K562 (cell line): ENCODE measurements around the gene ZFYVE27. TPM values are rescaled to one million over a fixed set of nuclear protein-coding genes. Genes with fewer than 3 reads are reported as not detected.

Experiments
- ADNP ChIP-seq: fragments of 200-800 bp; sonication (Bioruptor generic); IDR thresholded peaks from 2 replicates; pipeline ENCODE4 v1.6.1; 2016; ENCODE audit warnings: missing genetic modification characterization, missing compliant biosample characterization
- BCLAF1 ChIP-seq, 2 experiments: fragments of 450-650 bp in 1 of 2; IDR thresholded peaks; 2 replicates each; pipeline ENCODE4 v1.6.1; 2011 to 2017; ENCODE audit warnings: low read depth in 2 of 2, antibody characterized with exemption in 1 of 2, borderline replicate concordance in 1 of 2, low read length in 1 of 2, mild to moderate bottlenecking in 1 of 2, mixed read lengths in 1 of 2; ENCODE audit not compliant: control insufficient read depth in 1 of 2
- CHD2 ChIP-seq: IDR thresholded peaks from 2 replicates; pipeline ENCODE4 v1.6.1; 2011; ENCODE audit warnings: low read depth, low read length
- FOSL1 ChIP-seq: fragments of 200-800 bp; sonication (Bioruptor generic); conservative IDR thresholded peaks from 2 replicates; pipeline ENCODE4 v1.6.1; 2016; ENCODE audit warnings: missing genetic modification characterization, missing compliant biosample characterization
- HMG20B ChIP-seq: fragments of 250-450 bp; sonication (Bioruptor Pico); IDR thresholded peaks from 2 replicates; pipeline ENCODE4 v1.5.0; 2021; ENCODE audit warnings: mild to moderate bottlenecking
- MAX ChIP-seq: sonication (generic); formaldehyde crosslinking; IDR thresholded peaks from 2 replicates; pipeline ENCODE4 v1.9.0; 2022; ENCODE audit warnings: mild to moderate bottlenecking, missing genetic modification reagents
- NFATC3 ChIP-seq: fragments of 450-650 bp; IDR thresholded peaks from 2 replicates; pipeline ENCODE4 v1.6.1; 2017; ENCODE audit warnings: mild to moderate bottlenecking
- NFYB ChIP-seq: IDR thresholded peaks from 2 replicates; pipeline ENCODE4 v1.6.1; 2011; ENCODE audit warnings: mild to moderate bottlenecking, moderate library complexity; ENCODE audit not compliant: insufficient read length; ENCODE audit errors: extremely low read depth
- PTBP1 ChIP-seq: fragments of 200-400 bp; formaldehyde crosslinking; IDR thresholded peaks from 2 replicates; pipeline ENCODE4 v1.6.1; 2017; ENCODE audit warnings: low read depth, low read length
- RBM25 ChIP-seq: fragments of 200-400 bp; formaldehyde crosslinking; IDR thresholded peaks from 2 replicates; pipeline ENCODE4 v1.6.1; 2018; ENCODE audit warnings: low read length, low read depth, moderate library complexity; ENCODE audit not compliant: severe bottlenecking
- SETDB1 ChIP-seq: IDR thresholded peaks from one replicate; pipeline ENCODE4 v1.6.1; 2012; ENCODE audit warnings: low read length, control low read depth, inconsistent platforms
- XRCC4 ChIP-seq: IDR thresholded peaks from one replicate; pipeline ENCODE4 v1.6.1; 2011; ENCODE audit not compliant: insufficient read depth, insufficient read length; ENCODE audit errors: extremely low read depth
- ZNF121 ChIP-seq: sonication (generic); formaldehyde crosslinking; conservative IDR thresholded peaks from 2 replicates; pipeline ENCODE4 v1.8.0; 2022; ENCODE audit warnings: missing genetic modification reagents
- ZNF740 ChIP-seq, 3 experiments: fragments of 200-800 bp in 1 of 3; sonication (Bioruptor generic) in 1 of 3; sonication (generic) in 1 of 3; formaldehyde crosslinking in 1 of 3; IDR thresholded peaks; 2 replicates each; pipeline versions ENCODE4 v1.6.1 to v1.8.0; 2016 to 2022; ENCODE audit warnings: mild to moderate bottlenecking in 2 of 3, missing compliant biosample characterization in 2 of 3, missing genetic modification characterization in 2 of 3, missing genetic modification reagents in 1 of 3
- polyA plus RNA-seq, 8 experiments: library from polyadenylated mRNA; depleted of rRNA in 4 of 8; stranded (reverse) in 5 of 8; unstranded in 3 of 8; fragments of >200 nt; fragmentation: Nextera tagmentation in 2 of 8; fragmentation: Illumina TruSeq in 1 of 8; extraction: Ambion mirVana in 2 of 8; extraction: Trizol in 1 of 8; gene quantifications; 2 replicates each; pipeline versions ENCODE4 v1.2.1 to v1.2.3, GENCODE V29; 2011 to 2014; ENCODE audit warnings: inconsistent platforms in 1 of 8, missing spikeins in 1 of 8
- total RNA-seq, 7 experiments: library from RNA; depleted of rRNA in 6 of 7; stranded (reverse); fragments of >200 nt in 6 of 7; fragmentation: Illumina TruSeq in 2 of 7; extraction: Trizol in 2 of 7; gene quantifications; 2 replicates each; pipeline versions ENCODE4 v1.2.1 to v1.2.3, GENCODE V29; 2011 to 2021; ENCODE audit warnings: low replicate concordance in 1 of 7
- TF ChIP-seq, protein P1 (sequence below), 2 experiments: fragments of 450-650 bp; IDR thresholded peaks; 2 replicates each; pipeline ENCODE4 v1.6.1; 2016; ENCODE audit warnings: mild to moderate bottlenecking in 2 of 2, borderline replicate concordance in 1 of 2, low read depth in 1 of 2, moderate library complexity in 1 of 2

ZFYVE27 gene
- total and polyA plus RNA-seq, 9 of the 15 experiments (the other 6 are each of a cell fraction or from before 2014, with no cell fraction given), result 0.81 to 21.9 (median 15.3) TPM

DNA sequence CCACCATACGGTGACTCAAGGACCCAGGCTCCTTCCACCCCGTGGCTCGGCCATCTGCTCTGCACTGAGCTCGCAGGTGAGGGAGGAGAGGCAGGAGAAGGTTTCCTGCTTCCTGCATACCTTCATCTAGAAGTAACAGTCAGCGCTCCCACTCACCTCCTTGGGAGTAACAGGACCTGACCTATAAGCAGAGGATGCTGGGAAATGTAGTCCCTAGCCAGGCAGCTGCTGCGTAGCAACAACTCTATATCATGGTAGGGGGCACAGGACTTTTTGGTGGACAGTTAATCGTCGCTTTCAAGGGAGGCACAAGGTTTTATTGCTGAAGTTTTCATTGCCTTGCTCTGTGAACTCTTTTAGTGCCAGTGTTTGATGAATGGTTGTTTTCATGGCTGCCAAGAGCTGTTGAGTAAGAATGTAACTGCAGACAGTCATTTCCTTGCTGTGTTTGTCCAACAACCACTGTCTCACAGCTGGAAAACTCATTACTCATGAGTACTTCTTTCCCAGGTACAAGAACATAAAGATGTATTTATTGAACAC is 10.2 kb upstream of the ZFYVE27 start (continued):
- TF ChIP-seq XRCC4 (no peak), HMG20B (CRISPR knock-in tag) (no peak), PTBP1 (no peak), FOSL1 (tag) (0 out of 2 replicates have a peak, but pooled peaks have one; percentile 14), ADNP (no peak), ZNF740 (CRISPR knock-in tag; IDR thresholded peaks at IDR 0.05) (no peak), ZNF740 (tag; IDR thresholded peaks at IDR 0.05) (no peak), RBM25 (no peak), MAX (CRISPR knock-in tag) (no peak), NFATC3 (no peak), ZNF121 (CRISPR knock-in tag) (no peak), NFYB (no peak), BCLAF1 (IDR thresholded peaks at IDR 0.05; ENCODE audit: borderline replicate concordance in 1 of 2, control insufficient read depth in 1 of 2, low read depth in 2 of 2, low read length in 1 of 2) (no peak), CHD2 (no peak), SETDB1 (no peak)
- TF ChIP-seq, protein P1, sequence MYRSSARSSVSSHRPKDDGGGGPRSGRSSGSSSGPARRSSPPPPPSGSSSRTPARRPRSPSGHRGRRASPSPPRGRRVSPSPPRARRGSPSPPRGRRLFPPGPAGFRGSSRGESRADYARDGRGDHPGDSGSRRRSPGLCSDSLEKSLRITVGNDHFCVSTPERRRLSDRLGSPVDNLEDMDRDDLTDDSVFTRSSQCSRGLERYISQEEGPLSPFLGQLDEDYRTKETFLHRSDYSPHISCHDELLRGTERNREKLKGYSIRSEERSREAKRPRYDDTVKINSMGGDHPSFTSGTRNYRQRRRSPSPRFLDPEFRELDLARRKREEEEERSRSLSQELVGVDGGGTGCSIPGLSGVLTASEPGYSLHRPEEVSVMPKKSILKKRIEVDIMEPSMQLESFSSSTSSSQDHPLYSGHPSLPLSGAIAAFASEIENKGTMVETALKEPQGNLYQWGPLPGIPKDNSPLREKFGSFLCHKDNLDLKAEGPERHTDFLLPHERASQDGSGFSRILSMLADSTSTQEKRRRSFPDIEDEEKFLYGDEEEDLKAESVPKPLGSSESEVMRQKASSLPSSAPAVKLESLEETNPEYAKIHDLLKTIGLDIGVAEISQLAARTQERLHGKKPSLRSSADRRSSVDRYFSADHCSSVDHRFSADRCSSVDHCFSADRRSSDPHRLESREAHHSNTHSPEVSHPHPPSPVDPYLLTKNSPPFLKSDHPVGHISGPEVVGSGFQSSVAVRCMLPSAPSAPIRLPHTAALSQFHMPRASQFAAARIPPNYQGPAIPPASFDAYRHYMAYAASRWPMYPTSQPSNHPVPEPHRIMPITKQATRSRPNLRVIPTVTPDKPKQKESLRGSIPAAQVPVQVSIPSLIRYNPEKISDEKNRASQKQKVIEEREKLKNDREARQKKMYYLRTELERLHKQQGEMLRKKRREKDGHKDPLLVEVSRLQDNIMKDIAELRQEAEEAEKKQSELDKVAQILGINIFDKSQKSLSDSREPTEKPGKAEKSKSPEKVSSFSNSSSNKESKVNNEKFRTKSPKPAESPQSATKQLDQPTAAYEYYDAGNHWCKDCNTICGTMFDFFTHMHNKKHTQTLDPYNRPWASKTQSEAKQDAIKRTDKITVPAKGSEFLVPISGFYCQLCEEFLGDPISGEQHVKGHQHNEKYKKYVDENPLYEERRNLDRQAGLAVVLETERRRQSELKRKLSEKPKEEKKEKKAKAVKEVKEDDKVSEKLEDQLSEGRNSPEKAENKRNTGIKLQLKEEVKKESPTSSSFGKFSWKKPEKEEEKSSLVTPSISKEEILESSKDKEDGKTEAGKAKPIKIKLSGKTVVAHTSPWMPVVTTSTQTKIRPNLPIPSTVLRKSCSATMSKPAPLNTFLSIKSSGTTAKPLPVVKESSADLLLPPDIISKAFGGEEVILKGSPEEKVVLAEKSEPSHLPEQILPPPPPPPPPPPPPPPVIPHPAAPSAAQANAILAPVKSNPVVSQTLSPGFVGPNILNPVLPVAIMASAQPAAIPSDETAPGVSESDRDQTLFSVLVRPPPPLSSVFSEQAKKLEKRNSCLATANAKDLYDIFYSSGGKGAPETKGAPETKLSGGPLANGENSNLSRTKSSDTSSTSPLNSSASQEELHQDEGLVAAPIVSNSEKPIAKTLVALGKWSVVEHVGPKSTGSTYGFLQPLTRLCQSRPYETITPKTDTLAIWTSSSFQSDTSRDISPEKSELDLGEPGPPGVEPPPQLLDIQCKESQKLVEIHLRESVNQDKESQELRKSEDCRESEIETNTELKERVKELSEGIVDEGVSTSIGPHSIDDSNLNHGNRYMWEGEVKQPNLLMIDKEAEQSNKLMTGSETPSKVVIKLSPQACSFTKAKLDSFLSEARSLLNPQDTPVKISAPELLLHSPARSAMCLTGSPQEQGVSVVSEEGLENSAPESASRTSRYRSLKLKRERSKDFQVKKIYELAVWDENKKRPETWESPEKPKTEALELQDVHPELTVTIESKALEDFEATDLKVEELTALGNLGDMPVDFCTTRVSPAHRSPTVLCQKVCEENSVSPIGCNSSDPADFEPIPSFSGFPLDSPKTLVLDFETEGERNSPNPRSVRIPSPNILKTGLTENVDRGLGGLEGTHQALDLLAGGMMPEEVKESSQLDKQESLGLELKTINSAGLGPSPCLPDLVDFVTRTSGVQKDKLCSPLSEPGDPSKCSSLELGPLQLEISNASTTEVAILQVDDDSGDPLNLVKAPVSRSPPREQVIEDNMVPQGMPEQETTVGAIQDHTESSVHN (IDR thresholded peaks at IDR 0.05; ENCODE audit: borderline replicate concordance in 1 of 2, low read depth in 1 of 2), result no peak
